ENCODE measurements around the gene RAD51B.

GRCh38 chr14:68688872-68689371 lies 869.3 kb downstream of the RAD51B start:
- TF ChIP-seq, protein P1, sequence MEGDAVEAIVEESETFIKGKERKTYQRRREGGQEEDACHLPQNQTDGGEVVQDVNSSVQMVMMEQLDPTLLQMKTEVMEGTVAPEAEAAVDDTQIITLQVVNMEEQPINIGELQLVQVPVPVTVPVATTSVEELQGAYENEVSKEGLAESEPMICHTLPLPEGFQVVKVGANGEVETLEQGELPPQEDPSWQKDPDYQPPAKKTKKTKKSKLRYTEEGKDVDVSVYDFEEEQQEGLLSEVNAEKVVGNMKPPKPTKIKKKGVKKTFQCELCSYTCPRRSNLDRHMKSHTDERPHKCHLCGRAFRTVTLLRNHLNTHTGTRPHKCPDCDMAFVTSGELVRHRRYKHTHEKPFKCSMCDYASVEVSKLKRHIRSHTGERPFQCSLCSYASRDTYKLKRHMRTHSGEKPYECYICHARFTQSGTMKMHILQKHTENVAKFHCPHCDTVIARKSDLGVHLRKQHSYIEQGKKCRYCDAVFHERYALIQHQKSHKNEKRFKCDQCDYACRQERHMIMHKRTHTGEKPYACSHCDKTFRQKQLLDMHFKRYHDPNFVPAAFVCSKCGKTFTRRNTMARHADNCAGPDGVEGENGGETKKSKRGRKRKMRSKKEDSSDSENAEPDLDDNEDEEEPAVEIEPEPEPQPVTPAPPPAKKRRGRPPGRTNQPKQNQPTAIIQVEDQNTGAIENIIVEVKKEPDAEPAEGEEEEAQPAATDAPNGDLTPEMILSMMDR (IDR thresholded peaks at IDR 0.05) = no peak
- TF ChIP-seq EP300 (IDR thresholded peaks at IDR 0.05) (no peak), POLR2AphosphoS5 (IDR thresholded peaks at IDR 0.05) (no peak)
